ENCODE results near the gene KCNJ16. TPM values are rescaled to one million over a fixed set of nuclear protein-coding genes. Genes with fewer than 3 reads are reported as not detected.

The KCNJ16 gene
- total and polyA plus RNA-seq, 9 of the 15 experiments (the other 6 are each of a cell fraction or from before 2014, with no cell fraction given): 0.01 to 0.75 (median 0.07) TPM; not detected in 4

GRCh38 chr17:70030371-70030770 lies 44.7 kb upstream of the KCNJ16 start (continued):
- TF ChIP-seq RBM34 (IDR thresholded peaks at IDR 0.05; ENCODE audit: borderline replicate concordance, insufficient read depth, low read length): no peak
- TF ChIP-seq PREB (CRISPR knock-in tag; IDR thresholded peaks at IDR 0.05): no peak
- TF ChIP-seq SNIP1 (IDR thresholded peaks at IDR 0.05; ENCODE audit: low read depth): no peak

- no peaks in the 10 kb centered on the region for H3K4me1 ChIP-seq (replicated peaks in 1 of 2; ENCODE audit: control insufficient read depth in 2 of 2, insufficient read depth in 2 of 2, low read length in 2 of 2)
- H3K9me1 ChIP-seq (ENCODE audit: control insufficient read depth, insufficient read depth, low read length): no peaks in the 10 kb centered on the region
- no peaks in the 10 kb centered on the region for H3K27me3 ChIP-seq (ENCODE audit: control insufficient read depth in 2 of 2, insufficient read depth in 2 of 2, low read length in 2 of 2)
- ATAC-seq (no peak), FAIRE-seq (no peak), DNase-seq (ENCODE audit: extremely low read depth in 1 of 4, low spot score in 3 of 4) (no peak)
- no peaks in the 10 kb centered on the region for H4K20me1 ChIP-seq (replicated peaks; ENCODE audit: control insufficient read depth, insufficient read depth, low read length)
- H3K79me2 ChIP-seq (ENCODE audit: control insufficient read depth, insufficient read depth, low read length): no peaks in the 10 kb centered on the region
- H3K9me3 ChIP-seq (replicated peaks; ENCODE audit: control insufficient read depth, insufficient read depth, low read depth, low read length): peaks cover 4% of the 10 kb centered on the region; the same call in 1 of the 2 replicates
- H3K4me3 ChIP-seq: no peak overlapping the region
- H3K36me3 ChIP-seq (ENCODE audit: control insufficient read depth, insufficient read depth, low read length): peaks cover 16% of the 10 kb centered on the region; the same call in 1 of the 3 replicates
- H3K4me2 ChIP-seq (ENCODE audit: insufficient read depth, low read length): no peak overlapping the region
- no peak for TF ChIP-seq RUNX1 (IDR thresholded peaks at IDR 0.05; ENCODE audit: low read depth)
- no peak for TF ChIP-seq ZKSCAN8 (CRISPR knock-in tag; IDR thresholded peaks at IDR 0.05)
- no peak for TF ChIP-seq SRSF9 (IDR thresholded peaks at IDR 0.05; ENCODE audit: borderline replicate concordance, low read depth, low read length)
- no peak for TF ChIP-seq NR1H2 (CRISPR knock-in tag; IDR thresholded peaks at IDR 0.05)
- no peak for TF ChIP-seq SRSF3 (IDR thresholded peaks at IDR 0.05; ENCODE audit: insufficient read depth, low read length)
- TF ChIP-seq FOXK2 (conservative IDR thresholded peaks at IDR 0.05 in 1 of 2, IDR thresholded peaks at IDR 0.05 in 1 of 2; ENCODE audit: low read depth in 2 of 2): no peak
- no peak for TF ChIP-seq BCOR (IDR thresholded peaks at IDR 0.05)
- no peak for TF ChIP-seq IFI16 (CRISPR knock-in tag; IDR thresholded peaks at IDR 0.05)
- no peak for TF ChIP-seq FUS (optimal IDR thresholded peaks at IDR 0.05; ENCODE audit: low read depth, low read length)
- TF ChIP-seq DACH1 (IDR thresholded peaks at IDR 0.05; ENCODE audit: partially characterized antibody): no peak
- no peak for TF ChIP-seq ZBTB11 (CRISPR knock-in tag; IDR thresholded peaks at IDR 0.05)
- no peak for TF ChIP-seq SPI1 (IDR thresholded peaks at IDR 0.05; ENCODE audit: borderline replicate concordance, low read depth, low read length)
- TF ChIP-seq TEAD2 (tag; IDR thresholded peaks at IDR 0.05): no peak
- TF ChIP-seq ZBED1 (IDR thresholded peaks at IDR 0.05): no peak
- TF ChIP-seq RBM34 (IDR thresholded peaks at IDR 0.05; ENCODE audit: borderline replicate concordance, insufficient read depth, low read length): no peak
- no peak for TF ChIP-seq SLC30A9 (CRISPR knock-in tag; IDR thresholded peaks at IDR 0.05)
- no peak for TF ChIP-seq ZNF699 (CRISPR knock-in tag; IDR thresholded peaks at IDR 0.05; ENCODE audit: insufficient replicate concordance)
- in situ Hi-C loops (cut with MboI) (no loop called here), intact Hi-C loops (cut with micrococcal nuclease) (no loop called here)
- no peak overlapping the region for H2AFZ ChIP-seq (ENCODE audit: low read depth, low read length)
- ChIA-PET CTCF (ENCODE audit: low intra/inter-chr PET ratio) (no interaction called here), POLR2A (no interaction called here)
- H3K9ac ChIP-seq (ENCODE audit: insufficient read depth in 1 of 2, low read depth in 2 of 2, low read length in 2 of 2): no peak overlapping the region
- BruUV-seq (replicated peaks): no TSS peak
- no peak overlapping the region for H3K27ac ChIP-seq (ENCODE audit: extremely low read depth, low read depth, low read length)
Observed at GRCh38 chr17:70031341-70031740, 43.7 kb upstream of the KCNJ16 start.
